CD4-positive, alpha-beta memory T cell (primary cell): Measurements from ENCODE around the gene MYO18B. TPM values are rescaled to one million over a fixed set of nuclear protein-coding genes. Genes with fewer than 3 reads are reported as not detected.

ENCODE experiments used
- CTCF ChIA-PET: fragments of 350-600 bp; sonication (Branson Sonifier 250); formaldehyde crosslinking; loops from one replicate; lab custom pipeline; 2021; ENCODE audit warnings: inconsistent platforms; ENCODE audit not compliant: partially characterized antibody; lab: Charles Lee
- POLR2A ChIA-PET: fragments of 350-600 bp; sonication (Branson Sonifier 250); formaldehyde crosslinking; loops from one replicate; lab custom pipeline; 2021; ENCODE audit not compliant: partially characterized antibody; lab: Charles Lee
- DNase-seq, 5 donors: peaks; one replicate each; pipeline versions ENCODE4 v3.0.0 to v3.0.0-alpha.2; 2020 to 2022; ENCODE audit warnings: mixed read lengths in 1 of 5
- H3K27ac ChIP-seq: one replicate; pipeline ENCODE4 v1.7.0; 2013; ENCODE audit warnings: low read depth, low read length
- H3K27me3 ChIP-seq: 2 replicates; pipeline ENCODE4 v1.7.0; 2013; ENCODE audit warnings: mild to moderate bottlenecking, low read length, moderate library complexity; ENCODE audit not compliant: insufficient read depth
- H3K36me3 ChIP-seq: 2 replicates; pipeline ENCODE4 v1.7.0; 2013; ENCODE audit warnings: mild to moderate bottlenecking, low read length, moderate library complexity; ENCODE audit not compliant: insufficient read depth
- H3K4me1 ChIP-seq: 2 replicates; pipeline ENCODE4 v1.7.0; 2013; ENCODE audit warnings: mild to moderate bottlenecking, low read length, moderate library complexity; ENCODE audit not compliant: insufficient read depth
- H3K4me3 ChIP-seq, 2 donors: one replicate each; pipeline ENCODE4 v1.7.0; 2013; ENCODE audit warnings: low read length in 2 of 2, mild to moderate bottlenecking in 1 of 2
- H3K9me3 ChIP-seq, 2 donors: one replicate each; pipeline ENCODE4 v1.7.0; 2013; ENCODE audit warnings: low read length in 2 of 2, control low read depth in 1 of 2; ENCODE audit not compliant: control insufficient read depth in 1 of 2
- H3K27ac Mint-ChIP-seq, 7 donors: one replicate each; pipeline ENCODE4 v1.8.0; 2020 to 2021; ENCODE audit warnings: mixed read lengths in 7 of 7, mild to moderate bottlenecking in 6 of 7, inconsistent platforms in 3 of 7, moderate library complexity in 3 of 7
- H3K27me3 Mint-ChIP-seq, 2 donors: one replicate each; pipeline ENCODE4 v1.8.0; 2020 to 2021; ENCODE audit warnings: mixed read lengths in 2 of 2
- H3K36me3 Mint-ChIP-seq, 2 donors: one replicate each; pipeline ENCODE4 v1.8.0; 2020 to 2021; ENCODE audit warnings: mixed read lengths in 2 of 2, inconsistent platforms in 1 of 2, mild to moderate bottlenecking in 1 of 2
- H3K4me1 Mint-ChIP-seq, 4 donors: one replicate each; pipeline ENCODE4 v1.8.0; 2020 to 2021; ENCODE audit warnings: mixed read lengths in 4 of 4, mild to moderate bottlenecking in 1 of 4
- H3K4me3 Mint-ChIP-seq, 8 donors: one replicate each; pipeline ENCODE4 v1.8.0; 2020 to 2021; ENCODE audit warnings: mixed read lengths in 8 of 8, mild to moderate bottlenecking in 7 of 8, moderate library complexity in 6 of 8, inconsistent platforms in 3 of 8
- H3K9me3 Mint-ChIP-seq, 8 donors: one replicate each; pipeline ENCODE4 v1.8.0; 2020 to 2021; ENCODE audit warnings: mixed read lengths in 8 of 8, mild to moderate bottlenecking in 5 of 8, inconsistent platforms in 3 of 8, moderate library complexity in 1 of 8
- intact Hi-C: fragments of 100-400 bp; cut with micrococcal nuclease; formaldehyde crosslinking; loops from one replicate; pipeline ENCODE4 v1.15.1; 2023
- polyA plus RNA-seq, 2 donors: library from polyadenylated mRNA; unstranded; fragments of 300-500 nt; fragmentation: Illumina TruSeq; gene quantifications; one replicate each; pipeline ENCODE4 v1.2.3, GENCODE V29; 2021
- total RNA-seq, 2 experiments: library from RNA; stranded (reverse); gene quantifications; one replicate each; pipeline ENCODE4 v1.2.3, GENCODE V29; 2021

The MYO18B gene
- total and polyA plus RNA-seq, 4 experiments from 2014 or later, result 0.02 to 0.26 (median 0.19) TPM; not detected in 1

GRCh38 chr22:25726241-25726640 is 15.7 kb upstream of the MYO18B start:
- no peaks in the 10 kb centered on the region for H3K36me3 Mint-ChIP-seq
- no peak for DNase-seq
- Histone ChIP-seq H3K27me3 (no peaks in the 10 kb centered on the region), H3K27ac (no peak overlapping the region), H3K36me3 (no peaks in the 10 kb centered on the region), H3K4me3 (no peak overlapping the region), H3K9me3 (no peaks in the 10 kb centered on the region), H3K4me1 (no peaks in the 10 kb centered on the region)
- peaks cover 0 to 2% of the 10 kb centered on the region in 2 donors for H3K27me3 Mint-ChIP-seq
- no peaks in the 10 kb centered on the region for H3K9me3 Mint-ChIP-seq
- ChIA-PET POLR2A (no interaction called here), CTCF (no interaction called here)
- no peaks in the 10 kb centered on the region for H3K4me1 Mint-ChIP-seq
- intact Hi-C loops, result no loop called here
- no peak overlapping the region for H3K27ac Mint-ChIP-seq
- no peak overlapping the region for H3K4me3 Mint-ChIP-seq

GRCh38 chr22:25728071-25728470 is 13.9 kb upstream of the MYO18B start:
- H3K4me3 Mint-ChIP-seq, result no peak overlapping the region
- H3K4me1 ChIP-seq, result no peaks in the 10 kb centered on the region
- no peak overlapping the region for H3K27ac ChIP-seq
- H3K36me3 ChIP-seq, result no peaks in the 10 kb centered on the region
- no peaks in the 10 kb centered on the region for H3K9me3 ChIP-seq
- H3K4me3 ChIP-seq, result no peak overlapping the region
- peaks cover 0 to 2% of the 10 kb centered on the region in 2 donors for H3K27me3 Mint-ChIP-seq
- no peaks in the 10 kb centered on the region for H3K27me3 ChIP-seq
- no peak for DNase-seq
- H3K27ac Mint-ChIP-seq, result no peak overlapping the region
- POLR2A ChIA-PET, result no interaction called here
- intact Hi-C loops, result no loop called here
- CTCF ChIA-PET, result no interaction called here
- H3K9me3 Mint-ChIP-seq, result no peaks in the 10 kb centered on the region
- no peaks in the 10 kb centered on the region for H3K4me1 Mint-ChIP-seq
- no peaks in the 10 kb centered on the region for H3K36me3 Mint-ChIP-seq

- ChIA-PET CTCF (no interaction called here), POLR2A (no interaction called here)
- H3K4me3 ChIP-seq, result no peak overlapping the region
- intact Hi-C loops, result no loop called here
- no peaks in the 10 kb centered on the region for H3K36me3 ChIP-seq
- Mint-ChIP-seq H3K36me3 (no peaks in the 10 kb centered on the region), H3K27ac (no peak overlapping the region), H3K27me3 (peaks cover 0 to 5% of the 10 kb centered on the region in 2 donors), H3K9me3 (no peaks in the 10 kb centered on the region), H3K4me3 (no peak overlapping the region), H3K4me1 (no peaks in the 10 kb centered on the region)
- no peak overlapping the region for H3K27ac ChIP-seq
- DNase-seq, result no peak
- no peaks in the 10 kb centered on the region for H3K27me3 ChIP-seq
- H3K4me1 ChIP-seq, result no peaks in the 10 kb centered on the region
- H3K9me3 ChIP-seq, result no peaks in the 10 kb centered on the region
These were observed 12.7 kb upstream of the MYO18B start for GRCh38 chr22:25729016-25729995.

GRCh38 chr22:25735650-25736049 is 6.3 kb upstream of the MYO18B start:
- no peaks in the 10 kb centered on the region for H3K36me3 ChIP-seq
- H3K4me1 ChIP-seq, result peaks cover 5% of the 10 kb centered on the region
- no peak overlapping the region for H3K4me3 ChIP-seq
- no peaks in the 10 kb centered on the region for H3K9me3 ChIP-seq
- no peaks in the 10 kb centered on the region for H3K27me3 ChIP-seq
- ChIA-PET POLR2A (no interaction called here), CTCF (no interaction called here)
- Mint-ChIP-seq H3K4me3 (no peak overlapping the region), H3K9me3 (no peaks in the 10 kb centered on the region), H3K27ac (no peak overlapping the region), H3K36me3 (no peaks in the 10 kb centered on the region), H3K4me1 (peaks cover 5 to 9% (median 6%) of the 10 kb centered on the region in 4 donors), H3K27me3 (peaks cover 4 to 5% of the 10 kb centered on the region in 2 donors)
- no peak for DNase-seq
- H3K27ac ChIP-seq, result no peak overlapping the region
- intact Hi-C loops, result no loop called here

GRCh38 chr22:25736378-25737011 is 5.5 kb upstream of the MYO18B start:
- Histone ChIP-seq H3K9me3 (no peaks in the 10 kb centered on the region), H3K4me1 (peaks cover 5% of the 10 kb centered on the region), H3K27ac (no peak overlapping the region), H3K4me3 (no peak overlapping the region), H3K27me3 (no peaks in the 10 kb centered on the region), H3K36me3 (no peaks in the 10 kb centered on the region)
- DNase-seq, result peak in 3 of 5 donors; percentile 6 to 20 (median 16)
- peak overlapping the region in 6 of 8 donors; percentile 6 to 70 (median 30) for H3K4me3 Mint-ChIP-seq
- H3K4me1 Mint-ChIP-seq, result peaks cover 5 to 9% (median 6%) of the 10 kb centered on the region in 4 donors
- ChIA-PET CTCF (no interaction called here), POLR2A (no interaction called here)
- H3K36me3 Mint-ChIP-seq, result no peaks in the 10 kb centered on the region
- H3K27ac Mint-ChIP-seq, result peak overlapping the region in 3 of 7 donors; percentile 15 to 91 (median 22)
- H3K9me3 Mint-ChIP-seq, result no peaks in the 10 kb centered on the region
- H3K27me3 Mint-ChIP-seq, result peaks cover 4 to 5% of the 10 kb centered on the region in 2 donors
- intact Hi-C loops, result no loop called here

- Histone ChIP-seq H3K4me3 (no peak overlapping the region), H3K4me1 (peaks cover 5% of the 10 kb centered on the region), H3K27me3 (no peaks in the 10 kb centered on the region), H3K9me3 (no peaks in the 10 kb centered on the region), H3K27ac (no peak overlapping the region), H3K36me3 (no peaks in the 10 kb centered on the region)
- Mint-ChIP-seq H3K4me1 (peaks cover 5 to 9% (median 6%) of the 10 kb centered on the region in 4 donors), H3K4me3 (no peak overlapping the region), H3K36me3 (no peaks in the 10 kb centered on the region), H3K27ac (no peak overlapping the region), H3K27me3 (peaks cover 5 to 7% of the 10 kb centered on the region in 2 donors), H3K9me3 (no peaks in the 10 kb centered on the region)
- POLR2A ChIA-PET, result no interaction called here
- intact Hi-C loops, result no loop called here
- DNase-seq, result no peak
- CTCF ChIA-PET, result no interaction called here
These were observed 2.2 kb upstream of the MYO18B start for GRCh38 chr22:25739659-25740344.
